ENCODE data around the gene RPL18.

Gene RPL18

GRCh38 chr19:48629297-48629598 is 10.3 kb upstream of the RPL18 start:
- DNase-seq = no peak

- DNase-seq = no peak
Measured at GRCh38 chr19:48628486-48629296, 9.7 kb upstream of the RPL18 start.

- DNase-seq = no peak
Measured at GRCh38 chr19:48627865-48628314, 8.9 kb upstream of the RPL18 start.

GRCh38 chr19:48627201-48627864 is 8.4 kb upstream of the RPL18 start:
- DNase-seq = no peak

GRCh38 chr19:48625891-48626327 is 6.9 kb upstream of the RPL18 start:
- no peak for DNase-seq

GRCh38 chr19:48624791-48625723 is 6.1 kb upstream of the RPL18 start:
- DNase-seq = no peak

- peak; percentile 98 for DNase-seq
Measured at GRCh38 chr19:48624067-48624594, 5.2 kb upstream of the RPL18 start.

GRCh38 chr19:48623556-48624066 is 4.6 kb upstream of the RPL18 start:
- no peak for DNase-seq

GRCh38 chr19:48619692-48620585 is 961 bp upstream of the RPL18 start:
- no peak for DNase-seq

- no peak for DNase-seq
Measured at GRCh38 chr19:48618278-48618915, 581 bp downstream of the RPL18 start.

- no peak for DNase-seq
Measured at GRCh38 chr19:48617146-48617937, 1.6 kb downstream of the RPL18 start.

- DNase-seq = no peak
Measured at GRCh38 chr19:48616491-48617056, 2.4 kb downstream of the RPL18 start.

GRCh38 chr19:48616041-48616436 is 2.9 kb downstream of the RPL18 start:
- DNase-seq = no peak

GRCh38 chr19:48615231-48616040 is 3.5 kb downstream of the RPL18 start:
- DNase-seq = no peak

- DNase-seq = no peak
Measured at GRCh38 chr19:48614436-48615230, 4.3 kb downstream of the RPL18 start, which contains the start of gene FAM83E. Gene FAM83E (minus strand): TSS chr19:48615076. CDS start chr19:48613372, 1,704 bp downstream.

- DNase-seq = no peak
Measured at GRCh38 chr19:48613852-48614435, 5.0 kb downstream of the RPL18 start.

GRCh38 chr19:48613024-48613851 is 5.7 kb downstream of the RPL18 start:
- DNase-seq = no peak

All from CD4-positive, alpha-beta T cell treated with Interferon gamma for 1 hour (primary cell).